ENCODE results near the gene GNAQ.
A peak's percentile ranks its signal among the peaks of the same experiment; 100 is the strongest.

- TF ChIP-seq, protein P1, sequence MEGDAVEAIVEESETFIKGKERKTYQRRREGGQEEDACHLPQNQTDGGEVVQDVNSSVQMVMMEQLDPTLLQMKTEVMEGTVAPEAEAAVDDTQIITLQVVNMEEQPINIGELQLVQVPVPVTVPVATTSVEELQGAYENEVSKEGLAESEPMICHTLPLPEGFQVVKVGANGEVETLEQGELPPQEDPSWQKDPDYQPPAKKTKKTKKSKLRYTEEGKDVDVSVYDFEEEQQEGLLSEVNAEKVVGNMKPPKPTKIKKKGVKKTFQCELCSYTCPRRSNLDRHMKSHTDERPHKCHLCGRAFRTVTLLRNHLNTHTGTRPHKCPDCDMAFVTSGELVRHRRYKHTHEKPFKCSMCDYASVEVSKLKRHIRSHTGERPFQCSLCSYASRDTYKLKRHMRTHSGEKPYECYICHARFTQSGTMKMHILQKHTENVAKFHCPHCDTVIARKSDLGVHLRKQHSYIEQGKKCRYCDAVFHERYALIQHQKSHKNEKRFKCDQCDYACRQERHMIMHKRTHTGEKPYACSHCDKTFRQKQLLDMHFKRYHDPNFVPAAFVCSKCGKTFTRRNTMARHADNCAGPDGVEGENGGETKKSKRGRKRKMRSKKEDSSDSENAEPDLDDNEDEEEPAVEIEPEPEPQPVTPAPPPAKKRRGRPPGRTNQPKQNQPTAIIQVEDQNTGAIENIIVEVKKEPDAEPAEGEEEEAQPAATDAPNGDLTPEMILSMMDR (IDR thresholded peaks at IDR 0.05 in 8 of 11, conservative IDR thresholded peaks at IDR 0.05 in 3 of 11) = peak in 10 of 11 experiments; percentile 20 to 67 (median 44)
- no peak for TF ChIP-seq POLR2A (IDR thresholded peaks at IDR 0.05)
- TF ChIP-seq POLR2AphosphoS5 (IDR thresholded peaks at IDR 0.05) = no peak
Measured at GRCh38 chr9:77977210-77977611, 54.4 kb downstream of the GNAQ start.
